ENCODE data around the gene SHROOM4. TPM values are rescaled to one million over a fixed set of nuclear protein-coding genes. Genes with fewer than 3 reads are reported as not detected.

Gene SHROOM4
- total and polyA plus RNA-seq, 2 of the 13 experiments (the other 11 are each of a cell fraction or from before 2014, with no cell fraction given): 0.08 to 0.18 TPM

- Histone ChIP-seq H3K27me3 (ENCODE audit: control insufficient read depth in 1 of 2, insufficient read depth in 2 of 2, low read length in 2 of 2) (no peaks in the 10 kb centered on the region), H3K4me2 (ENCODE audit: low read depth, low read length) (no peak overlapping the region), H3K4me1 (ENCODE audit: insufficient read depth, low read length) (no peaks in the 10 kb centered on the region), H3K9me3 (ENCODE audit: low read length) (no peaks in the 10 kb centered on the region), H3K79me2 (ENCODE audit: insufficient read depth, low read length) (no peaks in the 10 kb centered on the region), H4K20me1 (ENCODE audit: insufficient read depth, low read length) (no peaks in the 10 kb centered on the region), H3K9ac (ENCODE audit: insufficient read depth, low read depth, low read length) (no peak overlapping the region), H3K4me3 (replicated peaks in 1 of 3; ENCODE audit: insufficient read depth in 1 of 3, low read depth in 2 of 3, low read length in 3 of 3) (no peak overlapping the region), H3K27ac (ENCODE audit: extremely low read length, insufficient read depth, low read length) (no peak overlapping the region), H2AFZ (ENCODE audit: low read length) (no peak overlapping the region), H3K36me3 (replicated peaks in 1 of 2; ENCODE audit: control insufficient read depth in 1 of 2, insufficient read depth in 2 of 2, low read length in 2 of 2) (no peaks in the 10 kb centered on the region)
- CTCF ChIA-PET (ENCODE audit: low intra/inter-chr PET ratio, low total read pairs): no interaction called here
- WGBS (ENCODE audit: low lambda C conversion rate): no CpG with 5 or more reads among the region's 4 CpGs
- TF ChIP-seq ZNF3 (CRISPR knock-in tag; IDR thresholded peaks at IDR 0.05): no peak
- TF ChIP-seq, protein P1, sequence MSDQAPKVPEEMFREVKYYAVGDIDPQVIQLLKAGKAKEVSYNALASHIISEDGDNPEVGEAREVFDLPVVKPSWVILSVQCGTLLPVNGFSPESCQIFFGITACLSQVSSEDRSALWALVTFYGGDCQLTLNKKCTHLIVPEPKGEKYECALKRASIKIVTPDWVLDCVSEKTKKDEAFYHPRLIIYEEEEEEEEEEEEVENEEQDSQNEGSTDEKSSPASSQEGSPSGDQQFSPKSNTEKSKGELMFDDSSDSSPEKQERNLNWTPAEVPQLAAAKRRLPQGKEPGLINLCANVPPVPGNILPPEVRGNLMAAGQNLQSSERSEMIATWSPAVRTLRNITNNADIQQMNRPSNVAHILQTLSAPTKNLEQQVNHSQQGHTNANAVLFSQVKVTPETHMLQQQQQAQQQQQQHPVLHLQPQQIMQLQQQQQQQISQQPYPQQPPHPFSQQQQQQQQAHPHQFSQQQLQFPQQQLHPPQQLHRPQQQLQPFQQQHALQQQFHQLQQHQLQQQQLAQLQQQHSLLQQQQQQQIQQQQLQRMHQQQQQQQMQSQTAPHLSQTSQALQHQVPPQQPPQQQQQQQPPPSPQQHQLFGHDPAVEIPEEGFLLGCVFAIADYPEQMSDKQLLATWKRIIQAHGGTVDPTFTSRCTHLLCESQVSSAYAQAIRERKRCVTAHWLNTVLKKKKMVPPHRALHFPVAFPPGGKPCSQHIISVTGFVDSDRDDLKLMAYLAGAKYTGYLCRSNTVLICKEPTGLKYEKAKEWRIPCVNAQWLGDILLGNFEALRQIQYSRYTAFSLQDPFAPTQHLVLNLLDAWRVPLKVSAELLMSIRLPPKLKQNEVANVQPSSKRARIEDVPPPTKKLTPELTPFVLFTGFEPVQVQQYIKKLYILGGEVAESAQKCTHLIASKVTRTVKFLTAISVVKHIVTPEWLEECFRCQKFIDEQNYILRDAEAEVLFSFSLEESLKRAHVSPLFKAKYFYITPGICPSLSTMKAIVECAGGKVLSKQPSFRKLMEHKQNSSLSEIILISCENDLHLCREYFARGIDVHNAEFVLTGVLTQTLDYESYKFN (CRISPR knock-in tag; conservative IDR thresholded peaks at IDR 0.05): no peak
- TF ChIP-seq ZFP62 (CRISPR knock-in tag; IDR thresholded peaks at IDR 0.05): no peak
- TF ChIP-seq E2F5 (CRISPR knock-in tag; conservative IDR thresholded peaks at IDR 0.05): no peak
- no peak for TF ChIP-seq NFIC (IDR thresholded peaks at IDR 0.05; ENCODE audit: low read length)
- ATAC-seq: no peak
- FAIRE-seq: no peak
- in situ Hi-C loops (cut with HindIII; ENCODE audit: extremely low pct_ligation_motif_present, low pct_unique_long_range_greater_than_20kb) (no loop called here), intact Hi-C loops (cut with micrococcal nuclease; ENCODE audit: unreplicated experiment) (no loop called here)
- no peak for DNase-seq (ENCODE audit: low spot score)
- BruUV-seq (replicated peaks): no TSS peak
- POLR2A ChIA-PET: no interaction called here
Observed at GRCh38 chrX:50635817-50636365, 178.1 kb downstream of the SHROOM4 start.

All from HepG2 (cell line).